ENCODE data around the gene KREMEN2.

GRCh38 chr16:2985893-2986355, 21.8 kb downstream of the KREMEN2 start:
- TF ChIP-seq CTCF (IDR thresholded peaks at IDR 0.05; ENCODE audit: insufficient read depth, low read depth, low read length) (no peak), EZH2 (IDR thresholded peaks at IDR 0.05; ENCODE audit: insufficient read depth, low read length) (no peak)
